NT2/D1 (cell line): ENCODE results near the gene ERBB2.

Source experiments
- SUZ12 ChIP-seq: IDR thresholded peaks from 2 replicates; pipeline ENCODE4 v1.6.1; 2011; ENCODE audit not compliant: insufficient read length, insufficient read depth; ENCODE audit errors: extremely low read depth
- ZNF274 ChIP-seq: IDR thresholded peaks from 2 replicates; pipeline ENCODE4 v1.6.1; 2011; ENCODE audit warnings: mild to moderate bottlenecking, low read depth, low read length

GRCh38 chr17:39751016-39751543 is 51.2 kb downstream of the ERBB2 start:
- TF ChIP-seq ZNF274: no peak
- TF ChIP-seq SUZ12: no peak
